HG02588 (cell line): ENCODE data around the gene AGXT2.
"Not testable (repeated sequence)": the region's sequence is repeated elsewhere in the genome, so short reads cannot be mapped to it uniquely, and the experiment has no call there.

Experiments used
- ATAC-seq: cut with Tn5 transposase; IDR thresholded peaks from one replicate; pipeline ENCODE4 v1.9.1; 2021; ENCODE audit warnings: mild to moderate bottlenecking, moderate library complexity; ENCODE audit not compliant: unreplicated experiment

AGXT2 gene

GRCh38 chr5:35056686-35057085, 8.9 kb upstream of the AGXT2 start:
- ATAC-seq: no peak

DNA sequence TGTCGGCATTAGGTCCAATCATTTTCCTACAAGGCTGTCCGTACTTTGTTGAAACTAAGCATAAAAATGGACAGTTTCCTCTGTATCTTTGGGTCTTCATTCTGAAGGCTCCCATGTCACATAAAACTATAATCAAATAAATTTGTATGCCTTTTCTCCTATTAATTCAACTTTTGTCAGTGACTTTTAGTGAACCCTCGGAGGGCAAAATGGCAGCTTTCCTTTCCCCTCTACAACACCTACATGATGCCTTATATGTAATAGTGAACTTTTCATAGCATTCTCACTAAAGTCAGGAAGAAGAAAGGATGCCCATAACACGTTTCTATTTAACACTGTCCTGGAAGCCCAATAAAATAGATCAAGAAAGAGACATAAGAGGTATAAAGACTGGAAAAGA, 5.1 kb upstream of the AGXT2 start:
- ATAC-seq: no peak

GRCh38 chr5:35050541-35051126, 2.9 kb upstream of the AGXT2 start:
- ATAC-seq: no peak

DNA sequence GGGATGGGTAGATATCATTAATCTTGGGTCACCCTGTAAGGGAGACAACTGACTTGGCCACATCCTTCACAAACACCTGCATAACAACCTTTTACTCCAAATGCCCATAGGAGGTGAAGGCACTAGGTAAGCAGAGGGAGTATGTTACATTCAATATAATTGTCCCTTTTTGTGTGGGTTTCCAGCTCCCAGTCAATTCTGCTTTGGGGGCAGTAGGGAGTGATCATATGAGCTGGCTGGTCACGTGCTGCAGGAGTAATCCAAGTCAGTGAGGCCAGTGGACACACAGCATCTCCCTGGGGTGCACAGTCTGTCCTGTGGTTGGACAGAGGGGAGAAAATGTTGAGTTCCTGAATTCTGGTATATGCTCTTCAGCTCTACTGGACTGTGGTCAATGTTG, 1.2 kb upstream of the AGXT2 start:
- ATAC-seq: no peak

GRCh38 chr5:35046774-35047173, 975 bp downstream of the AGXT2 start:
- no peak for ATAC-seq

GRCh38 chr5:35045280-35045679, 2.5 kb downstream of the AGXT2 start:
- ATAC-seq: no peak

- no peak for ATAC-seq
These were observed 3.1 kb downstream of the AGXT2 start for GRCh38 chr5:35044649-35045048.

GRCh38 chr5:35042781-35043180, 5.0 kb downstream of the AGXT2 start:
- no peak for ATAC-seq

DNA sequence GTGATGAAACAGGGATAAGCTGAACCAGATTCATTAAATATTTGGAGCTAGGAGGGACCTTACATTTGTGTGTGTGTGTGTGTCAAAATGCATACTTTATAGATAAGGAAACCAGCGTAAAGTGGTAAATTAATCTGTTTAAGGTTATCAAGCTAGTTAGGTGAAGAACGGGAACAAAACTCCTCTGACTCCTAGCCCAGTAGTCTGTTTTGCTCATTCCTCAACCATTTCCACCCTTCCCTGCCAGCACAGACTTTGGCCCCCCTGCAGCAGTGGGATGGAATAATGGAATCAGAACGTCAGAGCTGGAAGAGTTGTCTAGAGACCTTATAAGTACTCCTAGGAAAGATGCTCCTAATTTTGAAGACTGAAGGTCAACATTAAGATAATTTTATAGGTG, 6.5 kb downstream of the AGXT2 start:
- ATAC-seq: no peak

GRCh38 chr5:35038891-35039290, 8.9 kb downstream of the AGXT2 start:
- ATAC-seq: no peak

DNA sequence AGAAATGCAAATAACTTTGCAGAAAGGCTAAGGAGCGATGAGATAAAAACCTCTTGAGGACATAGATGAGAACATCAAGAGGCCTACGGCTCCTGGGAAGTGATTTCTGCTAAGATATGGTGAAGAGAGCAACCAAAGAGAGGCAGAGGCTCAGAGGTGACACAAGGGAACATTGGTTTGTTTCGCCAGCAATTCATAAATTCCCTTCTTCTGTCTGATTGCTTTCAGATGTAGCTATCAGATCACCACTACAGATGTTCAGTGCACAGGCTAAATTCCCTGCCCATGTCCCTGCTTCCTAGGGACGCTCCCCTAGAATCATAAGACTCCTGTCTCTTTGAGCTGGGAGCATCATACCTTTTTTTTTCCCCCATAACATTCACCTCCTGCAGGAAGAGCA, 11.2 kb downstream of the AGXT2 start:
- ATAC-seq: no peak

DNA sequence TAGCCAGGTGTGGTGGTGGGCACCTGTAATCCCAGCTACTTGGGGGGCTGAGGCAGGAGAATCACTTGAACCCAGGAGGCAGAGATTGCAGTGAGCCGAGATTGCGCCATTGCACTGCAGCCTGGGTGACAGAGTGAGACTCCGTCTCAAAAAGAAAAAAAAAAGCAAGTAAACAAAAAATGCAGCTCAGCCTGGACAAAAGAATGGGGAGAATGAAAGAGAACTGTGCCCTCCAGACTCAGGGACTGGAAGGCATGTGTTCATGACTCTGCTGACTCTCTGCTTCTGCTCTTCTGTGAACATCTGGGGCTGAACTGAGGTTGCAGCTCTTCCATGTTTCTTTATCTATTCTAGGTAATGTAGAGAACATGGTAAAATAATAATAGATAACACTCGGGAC, 11.8 kb downstream of the AGXT2 start:
- not testable (repeated sequence) for ATAC-seq

DNA sequence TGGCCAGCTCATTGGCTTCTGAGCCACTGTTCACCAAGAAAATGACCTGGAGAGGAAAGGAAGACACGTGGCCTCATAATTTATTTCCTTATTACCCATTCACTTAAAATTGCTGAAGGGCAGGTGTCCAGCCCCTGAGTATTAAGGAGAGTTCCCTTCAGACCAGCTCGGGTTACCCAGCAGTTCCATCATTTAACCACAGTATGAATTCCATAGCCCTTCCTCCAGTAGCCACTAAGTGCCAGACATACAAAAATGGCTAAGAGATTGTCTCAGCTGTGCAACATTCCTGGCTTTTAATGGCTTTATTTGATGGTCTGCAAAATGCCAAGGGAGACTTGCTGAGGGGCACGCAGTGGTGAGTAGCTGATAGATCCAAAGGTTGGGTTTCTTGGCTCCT, 12.5 kb downstream of the AGXT2 start:
- no peak for ATAC-seq

GRCh38 chr5:35032356-35032755, 15.4 kb downstream of the AGXT2 start:
- no peak for ATAC-seq

DNA sequence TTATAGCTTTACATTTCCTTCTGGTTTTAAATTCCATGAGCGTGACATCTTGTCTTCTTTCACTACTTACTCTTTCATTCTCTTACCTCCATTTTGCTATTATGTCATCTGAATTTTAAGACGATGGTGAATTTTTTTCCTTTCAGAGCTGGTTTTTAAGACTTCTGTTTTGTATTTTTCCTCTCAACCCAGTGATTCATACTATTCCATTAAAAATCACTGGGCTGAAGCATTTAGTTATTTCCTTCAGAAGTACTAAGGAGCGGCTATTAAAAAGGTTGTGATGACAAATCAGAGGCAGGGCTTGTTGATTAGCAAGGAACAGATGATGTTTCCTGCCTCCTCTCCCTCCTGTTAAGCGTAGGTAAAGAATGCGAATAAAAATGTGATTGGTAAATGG, 16.5 kb downstream of the AGXT2 start:
- ATAC-seq: no peak

DNA sequence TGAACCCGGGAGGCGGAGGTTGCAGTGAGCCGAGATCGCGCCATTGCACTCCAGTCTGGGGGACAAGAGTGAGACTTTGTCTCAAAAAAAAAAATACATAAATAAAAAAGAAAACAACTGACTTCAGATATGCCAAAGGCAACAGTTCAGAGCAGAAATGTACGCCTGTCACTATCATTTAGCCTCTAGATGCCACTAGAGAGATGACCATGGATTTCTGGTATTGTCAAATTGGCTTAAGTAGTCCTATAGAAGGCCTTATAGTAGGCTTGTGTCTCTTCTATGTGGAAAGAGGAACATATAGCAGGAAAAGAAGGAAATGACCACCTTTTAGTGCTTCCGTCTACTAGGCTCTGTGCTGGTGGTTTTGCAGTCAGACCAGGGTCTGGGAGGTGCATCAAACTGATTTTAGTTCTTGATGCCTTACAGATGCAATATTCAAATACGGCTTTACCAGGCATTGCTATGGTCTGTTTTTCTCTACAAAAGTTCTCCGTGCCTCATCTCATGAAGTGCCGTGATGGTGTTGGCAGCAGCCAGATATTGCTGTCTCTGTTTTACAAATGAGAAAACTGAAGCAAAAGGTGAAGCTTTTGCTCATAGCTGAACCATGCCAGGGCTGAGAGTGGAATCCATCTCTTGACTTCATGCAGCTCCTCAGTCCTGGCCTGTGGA, 17.2 kb downstream of the AGXT2 start:
- ATAC-seq: no peak

- ATAC-seq: no peak
These were observed 18.4 kb downstream of the AGXT2 start for GRCh38 chr5:35029333-35029732.

DNA sequence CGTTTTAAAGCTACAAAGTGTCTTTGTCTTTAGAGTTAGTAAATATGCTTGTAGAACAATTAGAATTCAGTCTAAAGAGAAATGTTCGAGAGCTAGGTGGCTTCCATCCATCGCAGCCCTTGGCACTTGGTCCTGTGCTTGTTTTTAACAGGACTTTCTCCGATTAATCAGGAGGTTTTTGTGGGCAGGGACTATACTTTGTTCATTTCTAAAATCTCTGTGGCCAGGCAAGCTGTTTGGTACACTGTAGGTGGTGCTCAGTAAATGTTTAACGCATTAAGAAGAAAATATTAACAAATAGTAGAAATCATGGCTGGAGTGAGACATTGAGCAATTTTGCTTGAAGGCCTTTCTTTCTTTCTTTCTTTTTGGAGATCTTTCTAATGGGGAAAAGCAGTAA, 20.8 kb downstream of the AGXT2 start:
- ATAC-seq: no peak

- no peak for ATAC-seq
These were observed 21.4 kb downstream of the AGXT2 start for GRCh38 chr5:35026280-35026840.

DNA sequence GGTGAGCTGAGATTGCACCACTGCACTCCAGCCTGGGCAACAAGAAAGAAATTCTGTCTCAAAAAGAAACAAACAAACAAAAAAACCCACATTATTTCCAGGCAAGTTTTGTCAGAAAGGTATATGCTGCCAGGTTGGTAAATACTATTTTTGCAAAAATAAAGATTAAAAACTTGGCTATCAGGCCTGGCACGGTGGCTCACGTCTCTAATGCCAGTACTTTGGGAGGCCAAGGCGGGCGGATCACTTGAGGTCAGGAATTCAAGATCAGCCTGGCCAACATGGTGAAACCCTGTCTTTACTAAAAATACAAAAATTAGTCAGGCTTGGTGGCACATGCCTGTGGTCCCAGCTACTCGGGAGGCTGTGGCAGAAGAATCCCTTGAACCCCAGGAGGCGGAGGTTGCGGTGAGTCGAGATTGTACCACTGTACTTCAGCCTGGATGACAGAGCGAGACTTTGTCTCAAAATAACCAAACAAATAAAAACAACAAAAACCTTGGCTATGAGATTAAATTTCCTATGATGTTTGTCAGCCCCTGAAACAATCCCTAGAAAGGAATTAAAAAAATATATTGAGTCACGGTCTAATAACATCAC, 22.7 kb downstream of the AGXT2 start:
- ATAC-seq: no peak

DNA sequence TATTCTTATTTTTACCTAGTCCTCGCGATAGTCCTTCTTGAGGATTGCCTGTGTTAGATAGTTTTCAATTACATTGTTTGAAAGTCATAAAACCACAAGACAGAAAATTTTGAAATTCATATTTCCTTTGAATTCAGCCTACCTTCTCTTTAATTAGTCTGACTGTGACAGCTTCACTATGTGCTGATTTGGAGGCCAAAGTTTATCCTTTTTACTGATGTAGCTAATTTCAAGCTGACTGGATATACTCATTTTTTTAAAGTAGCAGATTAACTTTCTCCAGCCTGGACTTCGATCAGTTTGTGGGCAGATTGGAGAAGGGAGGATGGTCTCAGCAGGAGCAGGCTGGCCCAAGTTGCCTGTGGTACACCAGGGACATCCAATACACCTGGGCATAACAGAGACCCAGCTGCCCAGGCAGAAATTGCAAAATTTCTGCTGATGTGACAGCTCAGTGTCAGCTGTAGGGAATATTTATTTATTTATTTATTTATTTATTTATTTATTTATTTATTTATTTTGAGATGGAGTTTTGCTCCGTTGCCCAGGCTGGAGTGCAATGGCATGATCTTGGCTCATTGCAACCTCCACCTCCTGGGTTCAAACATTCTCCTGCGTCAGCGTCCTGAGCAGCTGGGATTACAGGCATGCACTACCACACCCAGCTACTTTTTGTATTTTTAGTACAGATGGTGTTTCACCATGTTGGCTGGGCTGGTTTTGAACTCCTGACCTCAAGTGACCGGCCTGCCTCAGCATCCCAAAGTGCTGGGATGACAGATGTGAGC, 24.2 kb downstream of the AGXT2 start:
- no peak for ATAC-seq
